DMS 273 treated with DMSO at 0.1 percent for 48 hours (cell line): ENCODE measurements around the gene TYW3.

Experiments
- DNase-seq: peaks from one replicate; lab custom pipeline; 2025; lab: John Stamatoyannopoulos, UW

TYW3 gene, protein sequence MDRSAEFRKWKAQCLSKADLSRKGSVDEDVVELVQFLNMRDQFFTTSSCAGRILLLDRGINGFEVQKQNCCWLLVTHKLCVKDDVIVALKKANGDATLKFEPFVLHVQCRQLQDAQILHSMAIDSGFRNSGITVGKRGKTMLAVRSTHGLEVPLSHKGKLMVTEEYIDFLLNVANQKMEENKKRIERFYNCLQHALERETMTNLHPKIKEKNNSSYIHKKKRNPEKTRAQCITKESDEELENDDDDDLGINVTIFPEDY

GRCh38 chr1:74732960-74733603 lies at the start of gene TYW3, which contains the start of gene CRYZ:
TYW3 (plus strand) TSS chr1:74733152; CDS start chr1:74733245, 93 bp downstream.
CRYZ (minus strand) TSS chr1:74733050; CDS start chr1:74724821, 8,229 bp downstream.
- DNase-seq = peak; percentile 84

- DNase-seq = no peak
Measured at GRCh38 chr1:74683656-74684055, 49.3 kb upstream of the TYW3 start.

GRCh38 chr1:74684301-74684700 lies 48.7 kb upstream of the TYW3 start:
- DNase-seq = no peak

- DNase-seq = peak; percentile 24
Measured at GRCh38 chr1:74686928-74687327, 46.0 kb upstream of the TYW3 start.

DNA sequence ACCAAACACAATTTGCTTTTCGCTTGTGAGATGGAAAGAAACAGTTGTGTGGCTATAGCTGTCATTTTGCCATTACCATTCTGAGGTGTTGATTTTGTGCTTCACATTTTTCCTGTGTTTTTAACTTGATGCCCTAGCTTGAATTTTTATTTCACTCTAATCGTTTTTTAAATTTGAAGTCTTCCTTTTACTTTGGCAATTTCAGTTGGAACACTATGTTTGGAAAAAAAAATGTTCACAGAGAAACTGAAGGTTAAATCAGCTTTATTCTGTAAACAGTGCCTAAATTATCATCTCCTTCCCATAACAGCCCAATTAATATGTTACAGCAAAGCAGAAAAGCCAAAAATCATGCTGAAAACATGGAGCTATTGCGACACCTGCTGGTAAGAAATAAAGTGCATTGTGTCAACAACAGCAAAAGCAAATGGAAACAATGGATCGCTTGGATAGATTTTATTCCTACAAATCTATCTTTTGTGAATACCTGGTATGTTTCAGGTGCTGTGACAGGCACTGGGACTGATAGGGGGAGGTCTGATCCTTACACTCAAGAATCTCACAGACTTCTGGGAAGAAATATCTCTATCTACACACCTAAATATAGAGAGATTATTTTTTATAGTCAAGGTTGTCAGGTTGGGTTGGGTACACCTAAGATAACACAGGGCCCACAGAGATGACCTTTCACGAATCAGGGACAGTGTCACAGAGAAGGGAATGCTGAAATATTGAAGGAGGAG lies 43.2 kb upstream of the TYW3 start:
- peak; percentile 14 for DNase-seq

GRCh38 chr1:74690364-74690696 lies 42.6 kb upstream of the TYW3 start:
- DNase-seq = no peak

GRCh38 chr1:74690909-74691308 lies 42.0 kb upstream of the TYW3 start:
- DNase-seq = no peak

GRCh38 chr1:74693473-74693872 lies 39.5 kb upstream of the TYW3 start:
- no peak for DNase-seq

DNA sequence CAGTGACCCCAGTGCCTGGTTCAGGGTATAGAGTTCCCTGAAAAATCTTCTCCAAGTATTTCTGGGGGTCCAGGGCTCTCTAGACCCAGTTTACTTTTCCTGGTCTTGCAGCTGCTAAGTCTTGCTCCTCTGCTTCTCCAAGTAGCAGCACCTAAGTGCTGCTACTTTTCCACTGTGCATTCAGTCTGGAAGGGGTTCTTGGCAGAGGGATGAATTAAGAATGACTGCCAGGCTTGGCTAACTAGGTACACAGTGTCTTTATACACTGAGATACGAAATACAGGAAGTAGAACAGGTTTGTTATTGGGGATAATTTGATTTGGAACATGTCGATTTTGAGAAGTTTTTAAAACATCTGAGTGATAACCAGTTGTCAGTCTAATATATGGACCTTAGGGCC lies 35.1 kb upstream of the TYW3 start:
- no peak for DNase-seq

DNA sequence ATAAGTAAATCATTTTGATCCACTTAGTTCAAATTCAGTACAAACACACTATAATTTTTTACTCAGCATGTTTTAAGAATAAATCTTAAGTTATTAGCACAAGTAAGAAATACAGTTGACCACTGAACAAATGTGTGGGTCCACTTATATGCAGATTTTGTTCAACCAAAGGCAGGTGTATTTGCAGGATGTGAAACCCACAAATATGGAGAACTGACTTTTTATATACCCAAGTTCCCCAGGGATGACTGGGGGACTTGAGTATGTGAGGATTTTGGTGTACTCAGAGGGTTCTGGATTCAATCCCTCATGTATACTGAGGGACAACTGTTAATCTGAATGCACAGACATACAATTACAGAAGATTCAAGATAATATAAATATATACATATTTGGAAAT lies 33.6 kb upstream of the TYW3 start:
- no peak for DNase-seq

- no peak for DNase-seq
Measured at GRCh38 chr1:74703386-74704182, 29.4 kb upstream of the TYW3 start.

DNA sequence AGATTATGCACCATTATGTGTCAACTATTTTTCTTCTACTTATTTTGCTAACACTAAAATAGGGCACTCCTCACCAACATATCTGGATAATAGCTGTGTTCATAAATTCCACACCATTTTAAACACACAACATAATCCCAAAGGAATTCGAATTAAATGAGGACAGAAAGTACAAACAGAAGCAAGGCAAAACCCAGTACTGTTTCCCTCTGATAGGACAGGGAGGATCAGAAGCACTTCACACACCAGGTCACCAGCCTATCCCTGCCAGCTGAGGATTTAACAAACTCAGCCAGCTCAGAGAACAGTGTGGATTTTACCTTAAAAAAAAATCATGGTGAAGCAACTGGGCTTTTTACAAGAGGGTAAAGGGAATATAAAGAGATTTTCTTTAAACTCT lies 20.1 kb upstream of the TYW3 start:
- no peak for DNase-seq

GRCh38 chr1:74713849-74714248 lies 19.1 kb upstream of the TYW3 start:
- DNase-seq = no peak

- no peak for DNase-seq
Measured at GRCh38 chr1:74714429-74715235, 18.3 kb upstream of the TYW3 start.

DNA sequence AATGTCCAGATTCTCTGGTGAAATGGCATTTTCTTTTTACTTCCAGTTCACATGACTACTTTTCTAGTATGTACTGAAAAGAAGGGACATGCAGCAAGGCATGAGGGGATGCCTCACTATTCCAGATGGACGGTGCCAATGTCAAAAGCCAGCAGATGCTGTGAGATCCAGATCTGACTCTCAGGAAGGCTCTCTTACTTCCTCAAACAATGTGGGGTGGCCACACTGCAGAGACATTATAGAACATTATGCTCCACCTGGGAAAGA lies 17.8 kb upstream of the TYW3 start:
- DNase-seq = no peak

DNA sequence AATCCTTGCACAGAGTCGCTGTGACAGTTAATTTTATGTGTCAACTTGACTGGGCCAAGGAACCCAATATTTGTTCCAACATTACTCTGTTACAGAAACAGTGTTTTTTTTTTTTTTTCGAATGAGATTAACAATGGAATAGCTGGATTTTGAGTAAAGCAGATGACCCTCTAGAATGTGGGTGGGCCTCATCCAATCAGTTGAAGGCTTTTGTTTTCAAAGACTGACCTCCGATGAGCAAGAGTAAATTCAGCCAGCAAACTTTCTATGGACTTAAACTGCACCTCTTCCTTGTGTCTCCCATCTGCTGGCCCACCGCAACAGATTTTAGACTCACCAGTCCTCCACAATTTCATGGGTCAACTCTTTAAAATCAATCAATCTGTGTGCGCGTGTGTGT lies 17.1 kb upstream of the TYW3 start:
- no peak for DNase-seq

GRCh38 chr1:74716822-74717221 lies 16.1 kb upstream of the TYW3 start:
- DNase-seq = no peak

DNA sequence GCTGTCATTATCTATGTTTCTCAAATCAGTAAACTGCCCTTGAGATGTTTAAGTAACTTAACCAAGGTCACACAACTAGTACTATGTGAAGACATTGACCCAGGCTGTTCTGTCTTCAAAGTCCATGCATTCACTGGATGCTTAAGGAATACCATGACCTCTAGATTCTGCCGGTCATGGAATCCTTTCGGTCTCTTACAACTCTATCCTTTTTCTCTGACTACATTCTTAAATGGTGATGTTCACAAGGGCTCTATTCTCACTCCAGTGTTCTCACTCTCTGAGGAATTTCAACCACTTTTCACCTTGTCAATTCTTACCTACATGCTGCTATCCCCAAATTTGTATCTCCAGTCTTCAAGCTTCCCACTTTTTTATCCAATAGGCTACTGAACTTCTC lies 15.3 kb upstream of the TYW3 start:
- no peak for DNase-seq

- DNase-seq = no peak
Measured at GRCh38 chr1:74726063-74726462, 6.9 kb upstream of the TYW3 start.

GRCh38 chr1:74728736-74729135 lies 4.2 kb upstream of the TYW3 start:
- DNase-seq = no peak

DNA sequence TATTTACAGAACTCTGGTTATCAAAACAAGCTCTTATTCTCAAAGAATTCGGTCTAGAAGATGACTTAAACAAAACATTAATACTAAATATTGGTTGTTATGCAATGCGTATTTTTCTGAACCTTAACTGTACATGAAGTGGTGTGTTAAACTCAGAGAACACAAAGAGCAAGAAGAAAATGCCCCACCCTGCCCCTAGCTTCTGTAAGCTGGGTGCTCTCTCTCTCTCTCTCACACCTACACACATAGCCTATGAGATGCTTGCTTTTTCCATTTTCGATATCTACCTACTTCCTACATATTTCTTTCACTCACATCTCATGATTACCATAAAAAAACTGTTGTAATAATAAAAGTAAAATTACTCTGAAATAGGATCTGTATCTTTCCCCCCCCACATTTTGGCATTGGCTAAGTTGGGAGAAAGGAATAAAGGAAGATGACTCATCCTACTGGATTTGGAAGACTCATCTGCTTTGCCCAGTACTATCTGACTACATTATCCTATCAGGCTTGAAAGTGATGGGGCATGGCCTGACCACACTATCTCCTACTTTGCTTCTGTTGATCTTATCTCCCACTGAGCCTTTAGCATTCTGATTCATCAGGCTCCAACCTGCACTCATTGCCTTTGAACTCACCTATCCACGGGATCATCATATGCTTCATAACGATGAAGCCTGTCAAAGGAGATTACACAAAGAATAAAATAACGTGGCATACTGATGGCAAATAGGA lies 3.0 kb upstream of the TYW3 start:
- no peak for DNase-seq
